CD4-positive, alpha-beta memory T cell (primary cell): ENCODE measurements around the gene CUBN. TPM values are rescaled to one million over a fixed set of nuclear protein-coding genes. Genes with fewer than 3 reads are reported as not detected.

Experiments used
- CTCF ChIA-PET: fragments of 350-600 bp; sonication (Branson Sonifier 250); formaldehyde crosslinking; loops from one replicate; lab custom pipeline; 2021; ENCODE audit warnings: inconsistent platforms; ENCODE audit not compliant: partially characterized antibody; lab: Charles Lee
- POLR2A ChIA-PET: fragments of 350-600 bp; sonication (Branson Sonifier 250); formaldehyde crosslinking; loops from one replicate; lab custom pipeline; 2021; ENCODE audit not compliant: partially characterized antibody; lab: Charles Lee
- DNase-seq, 5 donors: peaks; one replicate each; pipeline versions ENCODE4 v3.0.0 to v3.0.0-alpha.2; 2020 to 2022; ENCODE audit warnings: mixed read lengths in 1 of 5
- H3K27ac ChIP-seq: one replicate; pipeline ENCODE4 v1.7.0; 2013; ENCODE audit warnings: low read depth, low read length
- H3K27me3 ChIP-seq: 2 replicates; pipeline ENCODE4 v1.7.0; 2013; ENCODE audit warnings: mild to moderate bottlenecking, low read length, moderate library complexity; ENCODE audit not compliant: insufficient read depth
- H3K36me3 ChIP-seq: 2 replicates; pipeline ENCODE4 v1.7.0; 2013; ENCODE audit warnings: mild to moderate bottlenecking, low read length, moderate library complexity; ENCODE audit not compliant: insufficient read depth
- H3K4me1 ChIP-seq: 2 replicates; pipeline ENCODE4 v1.7.0; 2013; ENCODE audit warnings: mild to moderate bottlenecking, low read length, moderate library complexity; ENCODE audit not compliant: insufficient read depth
- H3K4me3 ChIP-seq, 2 donors: one replicate each; pipeline ENCODE4 v1.7.0; 2013; ENCODE audit warnings: low read length in 2 of 2, mild to moderate bottlenecking in 1 of 2
- H3K9me3 ChIP-seq, 2 donors: one replicate each; pipeline ENCODE4 v1.7.0; 2013; ENCODE audit warnings: low read length in 2 of 2, control low read depth in 1 of 2; ENCODE audit not compliant: control insufficient read depth in 1 of 2
- H3K27ac Mint-ChIP-seq, 7 donors: one replicate each; pipeline ENCODE4 v1.8.0; 2020 to 2021; ENCODE audit warnings: mixed read lengths in 7 of 7, mild to moderate bottlenecking in 6 of 7, inconsistent platforms in 3 of 7, moderate library complexity in 3 of 7
- H3K27me3 Mint-ChIP-seq, 2 donors: one replicate each; pipeline ENCODE4 v1.8.0; 2020 to 2021; ENCODE audit warnings: mixed read lengths in 2 of 2
- H3K36me3 Mint-ChIP-seq, 2 donors: one replicate each; pipeline ENCODE4 v1.8.0; 2020 to 2021; ENCODE audit warnings: mixed read lengths in 2 of 2, inconsistent platforms in 1 of 2, mild to moderate bottlenecking in 1 of 2
- H3K4me1 Mint-ChIP-seq, 4 donors: one replicate each; pipeline ENCODE4 v1.8.0; 2020 to 2021; ENCODE audit warnings: mixed read lengths in 4 of 4, mild to moderate bottlenecking in 1 of 4
- H3K4me3 Mint-ChIP-seq, 8 donors: one replicate each; pipeline ENCODE4 v1.8.0; 2020 to 2021; ENCODE audit warnings: mixed read lengths in 8 of 8, mild to moderate bottlenecking in 7 of 8, moderate library complexity in 6 of 8, inconsistent platforms in 3 of 8
- H3K9me3 Mint-ChIP-seq, 8 donors: one replicate each; pipeline ENCODE4 v1.8.0; 2020 to 2021; ENCODE audit warnings: mixed read lengths in 8 of 8, mild to moderate bottlenecking in 5 of 8, inconsistent platforms in 3 of 8, moderate library complexity in 1 of 8
- intact Hi-C: fragments of 100-400 bp; cut with micrococcal nuclease; formaldehyde crosslinking; loops from one replicate; pipeline ENCODE4 v1.15.1; 2023
- polyA plus RNA-seq, 2 donors: library from polyadenylated mRNA; unstranded; fragments of 300-500 nt; fragmentation: Illumina TruSeq; gene quantifications; one replicate each; pipeline ENCODE4 v1.2.3, GENCODE V29; 2021
- total RNA-seq, 2 experiments: library from RNA; stranded (reverse); gene quantifications; one replicate each; pipeline ENCODE4 v1.2.3, GENCODE V29; 2021

The CUBN gene
- total and polyA plus RNA-seq, 4 experiments from 2014 or later: 0.49 to 10.9 (median 8.5) TPM; not detected in 1

GRCh38 chr10:16812676-16813075 lies 316.9 kb downstream of the CUBN start:
- Mint-ChIP-seq H3K4me3 (no peak overlapping the region), H3K27me3 (no peaks in the 10 kb centered on the region), H3K27ac (peak overlapping the region in 1 of 7 donors; percentile 29), H3K36me3 (peaks cover 23 to 46% of the 10 kb centered on the region in 2 donors), H3K4me1 (peaks cover 29 to 64% (median 45%) of the 10 kb centered on the region in 4 donors), H3K9me3 (peaks cover 0 to 3% (median 0%) of the 10 kb centered on the region in 8 donors)
- ChIA-PET CTCF (interaction anchor here (0.8 to 2.9 kb wide), 6 partner anchors 15 to 38 kb away, joined by 4 to 10 read pairs (median 5); no protein-coding TSS in a partner anchor), POLR2A (interaction anchor here (1.2 to 1.4 kb wide), 2 partner anchors 8 to 417 kb away, joined by 4 read pairs; no protein-coding TSS in a partner anchor)
- no peak overlapping the region for H3K27ac ChIP-seq
- no peaks in the 10 kb centered on the region for H3K9me3 ChIP-seq
- H3K27me3 ChIP-seq: no peaks in the 10 kb centered on the region
- peaks cover 31% of the 10 kb centered on the region for H3K4me1 ChIP-seq
- no peaks in the 10 kb centered on the region for H3K36me3 ChIP-seq
- DNase-seq: no peak
- intact Hi-C loops: no loop called here
- H3K4me3 ChIP-seq: no peak overlapping the region

DNA sequence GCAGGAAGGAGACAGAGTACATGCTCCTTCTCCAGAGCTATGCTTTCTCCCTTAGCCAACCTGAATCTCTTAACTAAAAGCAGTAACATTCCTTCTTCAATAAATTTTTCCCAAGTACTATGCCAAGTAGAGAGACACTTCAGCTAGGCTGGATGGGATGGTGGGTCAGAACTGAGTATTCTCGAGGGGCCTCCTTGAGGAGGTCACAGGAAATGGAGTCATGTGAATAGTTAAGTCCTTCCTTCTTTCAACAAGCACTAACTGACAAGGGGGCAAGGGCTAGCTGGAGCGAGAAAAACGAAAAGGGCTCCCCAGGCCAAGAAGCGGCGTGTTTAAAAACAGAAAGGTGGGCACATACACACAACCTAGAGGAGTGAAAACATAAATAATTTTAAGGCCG lies 317.8 kb downstream of the CUBN start:
- Histone ChIP-seq H3K9me3 (no peaks in the 10 kb centered on the region), H3K27me3 (no peaks in the 10 kb centered on the region), H3K4me3 (no peak overlapping the region), H3K4me1 (peaks cover 30% of the 10 kb centered on the region), H3K36me3 (no peaks in the 10 kb centered on the region), H3K27ac (no peak overlapping the region)
- intact Hi-C loops: no loop called here
- H3K27ac Mint-ChIP-seq: peak overlapping the region in 1 of 7 donors; percentile 6
- peak overlapping the region in 1 of 8 donors; percentile 39 for H3K4me3 Mint-ChIP-seq
- DNase-seq: no peak
- POLR2A ChIA-PET: no interaction called here
- peaks cover 0 to 3% (median 0%) of the 10 kb centered on the region in 8 donors for H3K9me3 Mint-ChIP-seq
- CTCF ChIA-PET: interaction anchor here (0.7 to 2.9 kb wide), 7 partner anchors 15 to 910 kb away, joined by 3 to 10 read pairs (median 4); no protein-coding TSS in a partner anchor
- peaks cover 28 to 46% of the 10 kb centered on the region in 2 donors for H3K36me3 Mint-ChIP-seq
- no peaks in the 10 kb centered on the region for H3K27me3 Mint-ChIP-seq
- peaks cover 26 to 55% (median 41%) of the 10 kb centered on the region in 4 donors for H3K4me1 Mint-ChIP-seq

DNA sequence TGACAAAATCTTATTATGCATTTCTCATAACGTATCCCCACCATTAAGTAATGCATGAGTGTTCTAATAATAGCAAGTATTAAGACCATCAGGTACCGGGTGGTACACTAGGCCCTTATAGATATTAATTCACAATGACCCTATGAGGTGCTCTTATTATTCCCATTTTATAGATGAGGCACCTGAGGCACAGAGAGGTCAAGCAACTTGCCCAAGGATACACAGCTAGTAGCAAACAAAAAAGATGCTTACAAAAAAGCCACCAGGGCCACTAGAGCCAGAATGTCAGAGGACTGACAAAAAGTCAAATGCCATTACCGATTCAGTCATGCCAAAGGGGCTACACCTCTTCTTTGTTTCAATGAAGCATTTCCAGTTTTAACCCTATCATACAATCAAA lies 318.3 kb downstream of the CUBN start:
- H3K27me3 Mint-ChIP-seq: no peaks in the 10 kb centered on the region
- intact Hi-C loops: no loop called here
- H3K4me1 ChIP-seq: peaks cover 26% of the 10 kb centered on the region
- H3K4me3 Mint-ChIP-seq: no peak overlapping the region
- peaks cover 25 to 53% (median 39%) of the 10 kb centered on the region in 4 donors for H3K4me1 Mint-ChIP-seq
- no peaks in the 10 kb centered on the region for H3K36me3 ChIP-seq
- no peaks in the 10 kb centered on the region for H3K9me3 ChIP-seq
- H3K27ac Mint-ChIP-seq: peak overlapping the region in 1 of 7 donors; percentile 29
- H3K27me3 ChIP-seq: no peaks in the 10 kb centered on the region
- ChIA-PET CTCF (interaction anchor here (0.7 to 2.3 kb wide), 5 partner anchors 14 to 909 kb away, joined by 3 to 5 read pairs (median 4); no protein-coding TSS in a partner anchor), POLR2A (no interaction called here)
- no peak overlapping the region for H3K4me3 ChIP-seq
- H3K36me3 Mint-ChIP-seq: peaks cover 28 to 46% of the 10 kb centered on the region in 2 donors
- no peak for DNase-seq
- peaks cover 0 to 2% (median 0%) of the 10 kb centered on the region in 8 donors for H3K9me3 Mint-ChIP-seq
- no peak overlapping the region for H3K27ac ChIP-seq

- CTCF ChIA-PET: interaction anchor here (0.7 to 1.7 kb wide), 13 partner anchors 8 to 907 kb away, joined by 3 to 10 read pairs (median 5); partner anchors contain the start of gene RSU1
- H3K27ac Mint-ChIP-seq: peak overlapping the region in 3 of 7 donors; percentile 20 to 44 (median 21)
Measured at GRCh38 chr10:16809074-16809718, 320.4 kb downstream of the CUBN start.

GRCh38 chr10:16804123-16804522 lies 325.5 kb downstream of the CUBN start:
- POLR2A ChIA-PET: interaction anchor here (1.6 kb wide), 1 partner anchor 9 kb away, joined by 4 read pairs; no protein-coding TSS in a partner anchor
- H3K36me3 Mint-ChIP-seq: peaks cover 22 to 24% of the 10 kb centered on the region in 2 donors
- H3K4me3 Mint-ChIP-seq: no peak overlapping the region
- peaks cover 0 to 4% (median 0%) of the 10 kb centered on the region in 8 donors for H3K9me3 Mint-ChIP-seq
- H3K9me3 ChIP-seq: no peaks in the 10 kb centered on the region
- no peaks in the 10 kb centered on the region for H3K27me3 Mint-ChIP-seq
- no peak overlapping the region for H3K4me3 ChIP-seq
- CTCF ChIA-PET: interaction anchor here (1.0 to 4.6 kb wide), 3 partner anchors 8 to 27 kb away, joined by 4 to 19 read pairs (median 6); no protein-coding TSS in a partner anchor
- intact Hi-C loops: no loop called here
- no peak overlapping the region for H3K27ac Mint-ChIP-seq
- no peak for DNase-seq
- no peaks in the 10 kb centered on the region for H3K27me3 ChIP-seq
- H3K36me3 ChIP-seq: no peaks in the 10 kb centered on the region
- peaks cover 14% of the 10 kb centered on the region for H3K4me1 ChIP-seq
- H3K4me1 Mint-ChIP-seq: peaks cover 29 to 48% (median 34%) of the 10 kb centered on the region in 4 donors
- H3K27ac ChIP-seq: no peak overlapping the region

More at GRCh38 chr10:16809074-16809718, 320.4 kb downstream of the CUBN start:
- H3K27ac ChIP-seq: no peak overlapping the region
- H3K36me3 Mint-ChIP-seq: peaks cover 23 to 41% of the 10 kb centered on the region in 2 donors
- intact Hi-C loops: loop anchor here (1.0 kb wide), 2 partner anchors 32 to 907 kb away; no protein-coding TSS in a partner anchor
- H3K27me3 Mint-ChIP-seq: no peaks in the 10 kb centered on the region
- no peaks in the 10 kb centered on the region for H3K36me3 ChIP-seq
- H3K4me1 Mint-ChIP-seq: peaks cover 19 to 35% (median 26%) of the 10 kb centered on the region in 4 donors
- H3K4me1 ChIP-seq: peaks cover 7% of the 10 kb centered on the region
- POLR2A ChIA-PET: no interaction called here
- no peaks in the 10 kb centered on the region for H3K27me3 ChIP-seq
- no peak overlapping the region for H3K4me3 Mint-ChIP-seq
- peaks cover 0 to 4% (median 0%) of the 10 kb centered on the region in 8 donors for H3K9me3 Mint-ChIP-seq
- H3K9me3 ChIP-seq: no peaks in the 10 kb centered on the region
- DNase-seq: peak in 4 of 5 donors; percentile 37 to 49 (median 42)
- no peak overlapping the region for H3K4me3 ChIP-seq

- intact Hi-C loops: no loop called here
- ChIA-PET CTCF (interaction anchor here (4.6 kb wide), 1 partner anchor 27 kb away, joined by 19 read pairs; no protein-coding TSS in a partner anchor), POLR2A (no interaction called here)
- H3K27me3 ChIP-seq: no peaks in the 10 kb centered on the region
- Mint-ChIP-seq H3K4me3 (no peak overlapping the region), H3K27ac (no peak overlapping the region), H3K9me3 (peaks cover 0 to 4% (median 0%) of the 10 kb centered on the region in 8 donors), H3K4me1 (peaks cover 27 to 49% (median 37%) of the 10 kb centered on the region in 4 donors), H3K36me3 (peaks cover 17 to 30% of the 10 kb centered on the region in 2 donors), H3K27me3 (no peaks in the 10 kb centered on the region)
- no peaks in the 10 kb centered on the region for H3K9me3 ChIP-seq
- H3K36me3 ChIP-seq: no peaks in the 10 kb centered on the region
- H3K27ac ChIP-seq: no peak overlapping the region
- no peak overlapping the region for H3K4me3 ChIP-seq
- peaks cover 14% of the 10 kb centered on the region for H3K4me1 ChIP-seq
- DNase-seq: no peak
Measured at GRCh38 chr10:16803464-16803863, 326.1 kb downstream of the CUBN start.

DNA sequence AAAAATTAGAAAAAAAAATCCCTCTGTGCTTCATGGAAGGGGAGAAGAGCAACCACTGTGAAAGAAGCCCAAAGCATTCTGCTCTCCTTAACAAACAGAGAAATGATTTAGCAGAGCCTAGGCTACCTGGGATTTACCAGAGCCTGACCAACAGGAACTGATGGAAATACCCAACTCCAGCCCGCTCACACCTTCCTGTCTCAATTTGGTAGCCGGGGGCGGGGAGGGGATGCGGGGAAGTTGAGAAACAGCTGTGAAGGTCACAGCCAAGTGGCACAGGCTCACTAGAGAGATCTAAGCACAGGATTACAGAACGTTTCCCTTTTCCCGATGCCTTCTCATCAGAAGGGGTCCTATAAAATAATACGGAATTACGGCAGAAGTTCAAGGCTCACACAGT lies 330.0 kb downstream of the CUBN start:
- CTCF ChIA-PET: interaction anchor here (0.5 kb wide), 1 partner anchor 954 kb away, joined by 3 read pairs; no protein-coding TSS in a partner anchor
- no peaks in the 10 kb centered on the region for H3K27me3 Mint-ChIP-seq

More for the DNA sequence above, 330.0 kb downstream of the CUBN start:
- no peak for DNase-seq
- Histone ChIP-seq H3K27me3 (no peaks in the 10 kb centered on the region), H3K9me3 (no peaks in the 10 kb centered on the region), H3K27ac (no peak overlapping the region), H3K36me3 (no peaks in the 10 kb centered on the region), H3K4me1 (peaks cover 14% of the 10 kb centered on the region), H3K4me3 (no peak overlapping the region)
- POLR2A ChIA-PET: no interaction called here
- Mint-ChIP-seq H3K4me3 (no peak overlapping the region), H3K9me3 (peaks cover 0 to 4% (median 0%) of the 10 kb centered on the region in 8 donors), H3K36me3 (peaks cover 14 to 38% of the 10 kb centered on the region in 2 donors), H3K4me1 (peaks cover 35 to 67% (median 42%) of the 10 kb centered on the region in 4 donors), H3K27ac (no peak overlapping the region)
- intact Hi-C loops: no loop called here
